Stomach (tissue), 9 donors: ENCODE measurements around the gene UTRN. TPM values are rescaled to one million over a fixed set of nuclear protein-coding genes. Genes with fewer than 3 reads are reported as not detected.
A peak's percentile ranks its signal among the peaks of the same experiment; 100 is the strongest.

Experiments used
- DNase-seq, 2 donors: peaks; one replicate each; pipeline versions ENCODE4 v3.0.0 to v3.0.0-alpha.2; 2013 to 2019
- H3K27ac ChIP-seq, 5 donors: fragments of 200-600 bp in 4 of 5; sonication (generic) in 4 of 5; one replicate each; pipeline ENCODE4 v1.5.1; 2013 to 2019; ENCODE audit warnings: mild to moderate bottlenecking in 1 of 5, moderate library complexity in 1 of 5
- H3K27me3 ChIP-seq, 3 donors: fragments of 200-600 bp; sonication (generic); one replicate each; pipeline ENCODE4 v1.5.1; 2017 to 2019; ENCODE audit warnings: mixed run types in 1 of 3
- H3K36me3 ChIP-seq, 4 donors: fragments of 200-600 bp; sonication (generic); 1 replicate in 3 of 4; 2 replicates in 1 of 4; pipeline ENCODE4 v1.5.1; 2016 to 2019
- H3K4me1 ChIP-seq, 4 donors: fragments of 200-600 bp; sonication (generic); one replicate each; pipeline ENCODE4 v1.5.1; 2016 to 2019
- H3K4me3 ChIP-seq, 4 donors: fragments of 200-600 bp; sonication (generic) in 3 of 4; one replicate each; pipeline ENCODE4 v1.5.1; 2016 to 2019; ENCODE audit warnings: mild to moderate bottlenecking in 1 of 4
- H3K9me3 ChIP-seq, 4 donors: fragments of 200-600 bp; sonication (generic); one replicate each; pipeline ENCODE4 v1.5.1; 2016 to 2019
- EP300 ChIP-seq: sonication (generic); formaldehyde crosslinking; IDR thresholded peaks from one replicate; pipeline ENCODE4 v1.6.1; 2017; ENCODE audit warnings: antibody characterized with exemption
- POLR2A ChIP-seq, 4 donors: fragments of 450-650 bp; IDR thresholded peaks; one replicate each; pipeline ENCODE4 v1.6.1; 2016; ENCODE audit warnings: antibody characterized with exemption in 4 of 4, control low read depth in 2 of 4, mild to moderate bottlenecking in 1 of 4, moderate library complexity in 1 of 4
- POLR2AphosphoS5 ChIP-seq, 3 donors: sonication (generic); formaldehyde crosslinking; IDR thresholded peaks; one replicate each; pipeline ENCODE4 v1.6.1; 2016; ENCODE audit warnings: antibody characterized with exemption in 3 of 3
- WGBS, 5 donors: extraction: QIAGEN DNeasy Blood & Tissue Kit in 3 of 5; methylation state at CpG; one replicate each; pipeline versions ENCODE4 v1.1.5 to v1.1.7; 2013 to 2018; 5-methylcytosine and 5-hydroxymethylcytosine counted together
- intact Hi-C: fragments of 100-400 bp; cut with DNase I; formaldehyde crosslinking; loops from one replicate; pipeline ENCODE4 v1.15.1; 2023; ENCODE audit warnings: low total_unique reads
- polyA plus RNA-seq, 3 donors: library from polyadenylated mRNA; stranded (reverse); fragments of 200-250 nt; gene quantifications; one replicate each; pipeline ENCODE4 v1.2.3, GENCODE V29; 2013
- total RNA-seq, 5 donors: library from RNA; depleted of rRNA; stranded (reverse); fragments of >200 nt; gene quantifications; one replicate each; pipeline versions ENCODE4 v1.1.0 to v1.2.3, GENCODE V29; 2014 to 2016
- TF ChIP-seq, protein P1 (sequence below), 7 experiments: fragments of 450-650 bp in 4 of 7; fragments of 200-600 bp in 3 of 7; sonication (generic) in 3 of 7; IDR thresholded peaks; one replicate each; pipeline ENCODE4 v1.5.1; 2016 to 2019; ENCODE audit warnings: antibody characterized with exemption in 7 of 7, control low read depth in 2 of 7, mild to moderate bottlenecking in 1 of 7
- donor health status: healthy with polysubstance abuse.
- donor health status: Bipolar disorder and iron deficiency.
- donor health status: healthy.

UTRN gene
- total and polyA plus RNA-seq, 8 donors = 5.4 to 218 (median 105) TPM

DNA sequence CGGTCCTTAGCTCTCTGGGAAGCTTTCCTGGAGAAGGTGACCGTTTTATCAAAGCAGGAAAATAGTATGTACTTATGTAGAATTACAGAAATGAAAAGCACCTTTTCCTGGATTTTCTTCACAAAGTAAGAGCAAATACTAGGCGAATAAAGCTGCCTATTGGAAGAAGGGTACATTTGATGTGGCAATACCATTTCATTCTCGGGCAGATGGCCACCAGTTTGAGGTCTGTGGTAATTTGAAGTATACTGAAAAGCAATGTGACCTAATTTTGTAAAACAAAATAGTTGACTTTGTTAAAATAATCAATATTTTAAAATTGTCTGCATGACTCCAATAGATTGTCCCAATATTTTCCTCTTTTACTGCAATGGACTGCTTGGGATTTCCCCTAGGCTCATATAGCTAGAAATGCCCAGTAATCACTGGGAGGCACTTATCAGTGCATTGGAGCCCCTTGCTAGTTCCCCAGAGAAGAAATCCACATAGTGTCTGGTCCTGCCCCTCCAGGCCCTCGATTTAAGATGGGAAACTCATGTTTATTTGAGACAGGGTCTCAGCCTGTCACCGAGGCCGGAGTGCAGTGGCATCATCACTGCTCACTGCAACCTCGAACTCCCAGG lies 7.4 kb upstream of the UTRN start:
- intact Hi-C loops = loop anchor here (10.0 kb wide), 1 partner anchor 53 kb away; no protein-coding TSS in a partner anchor
- Histone ChIP-seq H3K36me3 (no peaks in the 10 kb centered on the region), H3K9me3 (no peaks in the 10 kb centered on the region), H3K27me3 (no peaks in the 10 kb centered on the region), H3K4me3 (no peak overlapping the region), H3K27ac (no peak overlapping the region), H3K4me1 (no peaks in the 10 kb centered on the region)
- WGBS, 5 donors = 75 to 89% (median 84%) methylated on average over 8 of the region's 8 CpGs
- no peak for TF ChIP-seq POLR2A (IDR thresholded peaks at IDR 0.05)
- TF ChIP-seq EP300 = no peak
- no peak for TF ChIP-seq POLR2AphosphoS5 (IDR thresholded peaks at IDR 0.05)
- TF ChIP-seq, protein P1, sequence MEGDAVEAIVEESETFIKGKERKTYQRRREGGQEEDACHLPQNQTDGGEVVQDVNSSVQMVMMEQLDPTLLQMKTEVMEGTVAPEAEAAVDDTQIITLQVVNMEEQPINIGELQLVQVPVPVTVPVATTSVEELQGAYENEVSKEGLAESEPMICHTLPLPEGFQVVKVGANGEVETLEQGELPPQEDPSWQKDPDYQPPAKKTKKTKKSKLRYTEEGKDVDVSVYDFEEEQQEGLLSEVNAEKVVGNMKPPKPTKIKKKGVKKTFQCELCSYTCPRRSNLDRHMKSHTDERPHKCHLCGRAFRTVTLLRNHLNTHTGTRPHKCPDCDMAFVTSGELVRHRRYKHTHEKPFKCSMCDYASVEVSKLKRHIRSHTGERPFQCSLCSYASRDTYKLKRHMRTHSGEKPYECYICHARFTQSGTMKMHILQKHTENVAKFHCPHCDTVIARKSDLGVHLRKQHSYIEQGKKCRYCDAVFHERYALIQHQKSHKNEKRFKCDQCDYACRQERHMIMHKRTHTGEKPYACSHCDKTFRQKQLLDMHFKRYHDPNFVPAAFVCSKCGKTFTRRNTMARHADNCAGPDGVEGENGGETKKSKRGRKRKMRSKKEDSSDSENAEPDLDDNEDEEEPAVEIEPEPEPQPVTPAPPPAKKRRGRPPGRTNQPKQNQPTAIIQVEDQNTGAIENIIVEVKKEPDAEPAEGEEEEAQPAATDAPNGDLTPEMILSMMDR (IDR thresholded peaks at IDR 0.05) = no peak
- DNase-seq = no peak

DNA sequence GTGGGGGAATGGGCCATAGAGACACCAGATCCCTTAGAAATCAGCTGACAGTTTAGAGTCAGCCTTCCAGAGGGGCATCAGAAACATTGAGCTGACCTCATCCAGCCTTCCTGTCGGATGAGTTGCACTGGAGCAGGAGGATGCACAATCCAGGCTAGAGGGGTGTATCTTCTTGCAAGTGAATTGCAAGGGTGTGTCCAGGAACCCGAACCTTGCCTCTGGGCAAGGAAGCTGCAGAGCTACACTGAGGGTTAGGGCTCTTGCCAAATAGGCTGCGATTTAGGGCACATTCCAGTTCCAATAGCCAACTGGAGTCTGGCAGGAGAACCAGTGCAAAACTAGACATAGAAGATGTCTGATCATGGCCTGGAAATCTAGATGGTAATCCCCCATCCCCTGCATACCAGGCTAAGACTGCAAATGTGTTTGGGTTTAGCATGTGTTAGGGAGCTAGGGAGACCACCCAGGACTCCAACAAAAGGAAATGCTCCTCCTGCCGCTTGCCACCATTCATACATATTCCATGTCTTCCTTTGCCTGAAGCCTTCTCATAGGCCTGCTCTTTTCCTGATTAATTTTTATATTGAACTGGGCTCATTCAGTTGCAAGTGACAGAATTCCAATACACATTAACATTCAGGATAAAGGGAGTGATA lies 6.3 kb upstream of the UTRN start:
- Histone ChIP-seq H3K4me3 (no peak overlapping the region), H3K27me3 (no peaks in the 10 kb centered on the region), H3K27ac (no peak overlapping the region), H3K4me1 (peaks cover 0 to 6% (median 3%) of the 10 kb centered on the region in 4 donors), H3K9me3 (no peaks in the 10 kb centered on the region), H3K36me3 (no peaks in the 10 kb centered on the region)
- intact Hi-C loops = loop anchor here (10.0 kb wide), 1 partner anchor 54 kb away; no protein-coding TSS in a partner anchor
- 62 to 92% (median 77%) methylated on average over 4 of the region's 4 CpGs for WGBS, 5 donors
- TF ChIP-seq POLR2AphosphoS5 (IDR thresholded peaks at IDR 0.05) (no peak), POLR2A (IDR thresholded peaks at IDR 0.05) (no peak), EP300 (no peak)
- TF ChIP-seq, protein P1 (IDR thresholded peaks at IDR 0.05) = no peak
- DNase-seq = no peak

DNA sequence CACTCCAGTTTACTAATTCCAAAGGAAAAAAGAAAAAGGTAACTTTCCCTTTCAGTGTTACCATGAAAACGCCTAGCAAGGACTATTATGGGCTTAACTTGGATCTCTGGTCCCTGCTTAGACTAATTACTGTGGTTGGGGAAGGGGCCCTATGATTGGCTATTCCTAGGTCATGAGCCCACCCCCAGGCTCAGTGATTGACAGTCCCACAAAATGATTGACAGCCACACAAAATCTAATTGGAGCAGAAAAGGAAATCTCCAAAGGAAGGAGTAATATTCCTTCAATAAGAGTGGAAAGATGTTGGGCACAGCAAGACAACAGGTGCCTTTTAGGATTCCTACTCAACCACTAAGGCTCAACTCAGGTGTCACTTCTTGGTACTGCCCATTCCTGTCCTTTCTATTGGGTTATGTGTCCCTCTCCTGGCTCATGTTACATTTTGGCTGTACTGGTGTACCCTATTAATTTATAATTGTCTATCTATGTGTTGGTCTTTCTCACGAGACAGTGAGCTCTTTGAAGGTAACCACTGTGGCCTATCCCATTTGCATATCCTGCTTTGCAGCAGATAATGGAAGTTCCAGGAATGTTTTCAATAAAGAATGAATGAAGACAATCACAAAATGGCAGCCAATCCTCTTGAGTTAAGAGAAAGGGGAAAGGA lies 5.5 kb upstream of the UTRN start:
- 71 to 91% (median 85%) methylated on average over 2 of the region's 2 CpGs for WGBS, 5 donors
- Histone ChIP-seq H3K36me3 (no peaks in the 10 kb centered on the region), H3K27ac (no peak overlapping the region), H3K4me3 (no peak overlapping the region), H3K4me1 (peaks cover 0 to 12% (median 5%) of the 10 kb centered on the region in 4 donors), H3K9me3 (no peaks in the 10 kb centered on the region), H3K27me3 (no peaks in the 10 kb centered on the region)
- TF ChIP-seq, protein P1 (IDR thresholded peaks at IDR 0.05) = no peak
- TF ChIP-seq POLR2A (IDR thresholded peaks at IDR 0.05) (no peak), EP300 (no peak), POLR2AphosphoS5 (IDR thresholded peaks at IDR 0.05) (no peak)
- no peak for DNase-seq
- intact Hi-C loops = loop anchor here (10.0 kb wide), 1 partner anchor 55 kb away; no protein-coding TSS in a partner anchor

DNA sequence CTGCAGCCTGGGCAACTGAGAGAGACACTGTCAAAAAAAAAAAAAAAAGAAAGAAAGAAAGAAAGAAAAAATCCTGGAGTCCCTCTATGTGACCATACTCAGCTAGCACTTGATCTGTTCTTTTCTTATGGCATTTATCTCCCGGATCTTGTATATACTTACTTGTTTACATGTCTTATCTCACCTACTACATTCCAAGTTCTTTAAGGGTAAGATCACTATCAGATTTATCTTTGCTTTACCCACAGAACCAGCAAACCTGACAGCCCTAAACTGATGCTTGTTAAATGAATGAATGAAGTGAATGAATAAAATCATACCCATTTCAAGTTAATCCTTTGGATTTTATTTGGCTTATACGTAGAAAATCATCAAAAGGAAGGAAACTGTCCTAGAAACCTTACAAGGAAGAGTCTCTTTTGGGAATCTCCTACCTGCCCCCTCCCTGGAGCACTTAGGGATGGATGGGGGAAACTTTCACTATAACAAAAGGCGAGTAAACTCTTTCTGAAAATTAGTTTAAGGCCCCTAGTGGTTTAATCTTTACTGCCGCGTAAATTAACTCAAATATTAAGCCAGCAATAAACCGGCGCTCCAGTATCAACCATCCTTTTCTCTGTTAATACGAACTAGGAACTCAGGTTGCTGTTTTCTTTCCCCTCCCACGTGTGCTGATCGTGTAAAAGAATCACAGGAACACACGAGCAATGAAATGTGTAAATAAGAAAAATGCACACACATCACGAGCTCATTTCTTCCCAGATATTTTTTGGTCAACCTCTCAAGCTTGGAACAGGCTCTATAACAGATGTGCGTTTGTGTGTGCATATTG lies 1.3 kb upstream of the UTRN start:
- TF ChIP-seq, protein P1 (IDR thresholded peaks at IDR 0.05) = peak in 1 of 7 experiments; percentile 10
- no peak for TF ChIP-seq POLR2AphosphoS5 (IDR thresholded peaks at IDR 0.05)
- TF ChIP-seq EP300 = no peak
- peak in 1 of 2 donors; percentile 50 for DNase-seq
- Histone ChIP-seq H3K36me3 (peaks cover 0 to 2% (median 0%) of the 10 kb centered on the region in 4 donors), H3K9me3 (no peaks in the 10 kb centered on the region), H3K4me3 (peak overlapping the region; percentile 73 to 91 (median 81)), H3K27me3 (no peaks in the 10 kb centered on the region), H3K27ac (peak overlapping the region in 4 of 5 donors; percentile 92 to 98 (median 96)), H3K4me1 (peaks cover 8 to 27% (median 18%) of the 10 kb centered on the region in 4 donors)
- 4 to 11% (median 5%) methylated on average over 13 of the region's 13 CpGs for WGBS, 5 donors
- intact Hi-C loops = no loop called here
